ENCODE data around the gene MINDY4. TPM values are rescaled to one million over a fixed set of nuclear protein-coding genes. Genes with fewer than 3 reads are reported as not detected.

Gene MINDY4
- polyA plus RNA-seq, 3 donors: 0.15 to 0.17 TPM; not detected in 1

- no peak for DNase-seq
- no peaks in the 10 kb centered on the region for H3K27me3 ChIP-seq (ENCODE audit: control insufficient read depth in 2 of 2, insufficient read depth in 2 of 2, low read length in 2 of 2)
- Mint-ChIP-seq H3K36me3 (no peaks in the 10 kb centered on the region), H3K27me3 (ENCODE audit: low read depth in 3 of 3) (peaks cover 0 to 3% (median 3%) of the 10 kb centered on the region in 3 donors), H3K4me1 (no peaks in the 10 kb centered on the region), H3K9me3 (peaks cover 3 to 19% (median 8%) of the 10 kb centered on the region in 7 donors), H3K27ac (no peak overlapping the region), H3K4me3 (no peak overlapping the region)
- 80% methylated on average over 1 of the region's 1 CpG for WGBS (ENCODE audit: insufficient coverage)
- H3K4me3 ChIP-seq (replicated peaks in 1 of 3; ENCODE audit: low read depth in 2 of 3, low read length in 3 of 3): no peak overlapping the region
- intact Hi-C loops (cut with micrococcal nuclease): no loop called here
- H4K20me1 ChIP-seq (ENCODE audit: insufficient read depth, low read length): no peaks in the 10 kb centered on the region
- no peak overlapping the region for H2AFZ ChIP-seq (ENCODE audit: insufficient read depth, low read depth, low read length, poor library complexity, severe bottlenecking)
- no peaks in the 10 kb centered on the region for H3K79me2 ChIP-seq (ENCODE audit: insufficient read depth, low read length)
- no peak overlapping the region for H3K4me2 ChIP-seq (replicated peaks; ENCODE audit: extremely low read depth, low read length, poor library complexity, severe bottlenecking)
- H3K27ac ChIP-seq (ENCODE audit: low read depth in 1 of 2, low read length in 2 of 2): no peak overlapping the region
- peaks cover 0 to 9% of the 10 kb centered on the region in 2 donors for H3K9me3 ChIP-seq (replicated peaks in 1 of 2; ENCODE audit: control insufficient read depth in 1 of 2, insufficient read depth in 1 of 2, low read length in 2 of 2)
- no peaks in the 10 kb centered on the region for H3K36me3 ChIP-seq (replicated peaks in 1 of 2; ENCODE audit: control insufficient read depth in 1 of 2, insufficient read depth in 2 of 2, low read length in 2 of 2)
- no peak overlapping the region for H3K9ac ChIP-seq (ENCODE audit: insufficient read depth, low read length, poor library complexity, severe bottlenecking)
- no peak for TF ChIP-seq CTCF (IDR thresholded peaks at IDR 0.05)
- H3K4me1 ChIP-seq (ENCODE audit: control insufficient read depth in 1 of 2, insufficient read depth in 2 of 2, low read length in 2 of 2): no peaks in the 10 kb centered on the region
Measured at GRCh38 chr7:30894009-30894408, 122.8 kb downstream of the MINDY4 start.

- Histone ChIP-seq H3K36me3 (replicated peaks in 1 of 2; ENCODE audit: control insufficient read depth in 1 of 2, insufficient read depth in 2 of 2, low read length in 2 of 2) (no peaks in the 10 kb centered on the region), H3K27ac (ENCODE audit: low read depth in 1 of 2, low read length in 2 of 2) (no peak overlapping the region), H3K4me2 (replicated peaks; ENCODE audit: extremely low read depth, low read length, poor library complexity, severe bottlenecking) (no peak overlapping the region), H3K9ac (ENCODE audit: insufficient read depth, low read length, poor library complexity, severe bottlenecking) (no peak overlapping the region), H3K27me3 (ENCODE audit: control insufficient read depth in 2 of 2, insufficient read depth in 2 of 2, low read length in 2 of 2) (no peaks in the 10 kb centered on the region), H3K4me3 (replicated peaks in 1 of 3; ENCODE audit: low read depth in 2 of 3, low read length in 3 of 3) (no peak overlapping the region), H2AFZ (ENCODE audit: insufficient read depth, low read depth, low read length, poor library complexity, severe bottlenecking) (no peak overlapping the region), H3K4me1 (ENCODE audit: control insufficient read depth in 1 of 2, insufficient read depth in 2 of 2, low read length in 2 of 2) (no peaks in the 10 kb centered on the region), H3K9me3 (replicated peaks in 1 of 2; ENCODE audit: control insufficient read depth in 1 of 2, insufficient read depth in 1 of 2, low read length in 2 of 2) (peaks cover 0 to 9% of the 10 kb centered on the region in 2 donors), H3K79me2 (ENCODE audit: insufficient read depth, low read length) (no peaks in the 10 kb centered on the region), H4K20me1 (ENCODE audit: insufficient read depth, low read length) (no peaks in the 10 kb centered on the region)
- TF ChIP-seq CTCF (IDR thresholded peaks at IDR 0.05): no peak
- intact Hi-C loops (cut with micrococcal nuclease): no loop called here
- Mint-ChIP-seq H3K27ac (no peak overlapping the region), H3K4me1 (no peaks in the 10 kb centered on the region), H3K9me3 (peaks cover 3 to 18% (median 7%) of the 10 kb centered on the region in 7 donors), H3K27me3 (ENCODE audit: low read depth in 3 of 3) (peaks cover 0 to 3% (median 3%) of the 10 kb centered on the region in 3 donors), H3K4me3 (no peak overlapping the region), H3K36me3 (no peaks in the 10 kb centered on the region)
- no peak for DNase-seq
- 91% methylated on average over 13 of the region's 14 CpGs for WGBS (ENCODE audit: insufficient coverage)
Measured at GRCh38 chr7:30894866-30895605, 123.8 kb downstream of the MINDY4 start.
